ENCODE data around the gene RAB22A. TPM values are rescaled to one million over a fixed set of nuclear protein-coding genes. Genes with fewer than 3 reads are reported as not detected.

RAB22A gene
- total RNA-seq, 2 donors from 2014 or later, result 16.9 to 20.4 TPM

- H3K27ac ChIP-seq, result no peak overlapping the region
- H3K36me3 ChIP-seq, result no peaks in the 10 kb centered on the region
- no peaks in the 10 kb centered on the region for H3K9me3 ChIP-seq
- no peaks in the 10 kb centered on the region for H3K4me1 ChIP-seq (replicated peaks)
- no peak for DNase-seq (ENCODE audit: low spot score)
- TF ChIP-seq POLR2AphosphoS5 (IDR thresholded peaks at IDR 0.05) (no peak), POLR2A (IDR thresholded peaks at IDR 0.05) (no peak), CTCF (IDR thresholded peaks at IDR 0.05) (no peak)
- no peak overlapping the region for H3K4me3 ChIP-seq
- no peaks in the 10 kb centered on the region for H3K27me3 ChIP-seq (replicated peaks; ENCODE audit: insufficient read depth)
- WGBS, result 90% methylated on average over 2 of the region's 2 CpGs
- intact Hi-C loops (cut with DNase I), result no loop called here
Measured at GRCh38 chr20:58277107-58277506, 32.4 kb upstream of the RAB22A start.

- 48% methylated on average over 4 of the region's 4 CpGs for WGBS
Measured at GRCh38 chr20:58277578-58278472, 31.7 kb upstream of the RAB22A start.

GRCh38 chr20:58286729-58287128, 22.8 kb upstream of the RAB22A start:
- Histone ChIP-seq H3K27ac (no peak overlapping the region), H3K4me3 (no peak overlapping the region), H3K27me3 (replicated peaks; ENCODE audit: insufficient read depth) (no peaks in the 10 kb centered on the region), H3K9me3 (no peaks in the 10 kb centered on the region), H3K4me1 (replicated peaks) (no peaks in the 10 kb centered on the region), H3K36me3 (no peaks in the 10 kb centered on the region)
- 91% methylated on average over 7 of the region's 7 CpGs for WGBS
- DNase-seq (ENCODE audit: low spot score), result no peak
- TF ChIP-seq POLR2A (IDR thresholded peaks at IDR 0.05) (no peak), POLR2AphosphoS5 (IDR thresholded peaks at IDR 0.05) (no peak), CTCF (IDR thresholded peaks at IDR 0.05) (no peak)
- intact Hi-C loops (cut with DNase I), result no loop called here

More at GRCh38 chr20:58277578-58278472, 31.7 kb upstream of the RAB22A start:
- no peak for TF ChIP-seq POLR2AphosphoS5 (IDR thresholded peaks at IDR 0.05)
- no peak for TF ChIP-seq CTCF (IDR thresholded peaks at IDR 0.05)
- no peak for TF ChIP-seq POLR2A (IDR thresholded peaks at IDR 0.05)
- DNase-seq (ENCODE audit: low spot score), result no peak
- no peak overlapping the region for H3K4me3 ChIP-seq
- no peaks in the 10 kb centered on the region for H3K36me3 ChIP-seq
- H3K27me3 ChIP-seq (replicated peaks; ENCODE audit: insufficient read depth), result no peaks in the 10 kb centered on the region
- no peak overlapping the region for H3K27ac ChIP-seq
- intact Hi-C loops (cut with DNase I), result no loop called here
- H3K9me3 ChIP-seq, result no peaks in the 10 kb centered on the region
- no peaks in the 10 kb centered on the region for H3K4me1 ChIP-seq (replicated peaks)

GRCh38 chr20:58287638-58288037, 21.9 kb upstream of the RAB22A start:
- H3K27ac ChIP-seq, result no peak overlapping the region
- TF ChIP-seq CTCF (IDR thresholded peaks at IDR 0.05) (no peak), POLR2A (IDR thresholded peaks at IDR 0.05) (no peak), POLR2AphosphoS5 (IDR thresholded peaks at IDR 0.05) (no peak)
- no peak for DNase-seq (ENCODE audit: low spot score)
- WGBS, result 95% methylated on average over 3 of the region's 3 CpGs
- intact Hi-C loops (cut with DNase I), result no loop called here
- H3K4me1 ChIP-seq (replicated peaks), result no peaks in the 10 kb centered on the region
- no peaks in the 10 kb centered on the region for H3K27me3 ChIP-seq (replicated peaks; ENCODE audit: insufficient read depth)
- H3K9me3 ChIP-seq, result no peaks in the 10 kb centered on the region
- no peak overlapping the region for H3K4me3 ChIP-seq
- no peaks in the 10 kb centered on the region for H3K36me3 ChIP-seq

- no peaks in the 10 kb centered on the region for H3K27me3 ChIP-seq (replicated peaks; ENCODE audit: insufficient read depth)
- no peak overlapping the region for H3K4me3 ChIP-seq
- H3K36me3 ChIP-seq, result no peaks in the 10 kb centered on the region
- TF ChIP-seq CTCF (IDR thresholded peaks at IDR 0.05) (no peak), POLR2A (IDR thresholded peaks at IDR 0.05) (no peak), POLR2AphosphoS5 (IDR thresholded peaks at IDR 0.05) (no peak)
- H3K4me1 ChIP-seq (replicated peaks), result no peaks in the 10 kb centered on the region
- DNase-seq (ENCODE audit: low spot score), result no peak
- no peak overlapping the region for H3K27ac ChIP-seq
- 89% methylated on average over 2 of the region's 2 CpGs for WGBS
- H3K9me3 ChIP-seq, result no peaks in the 10 kb centered on the region
- intact Hi-C loops (cut with DNase I), result no loop called here
Measured at GRCh38 chr20:58289143-58289542, 20.4 kb upstream of the RAB22A start.
